GM12891 (cell line): ENCODE measurements around the gene RASSF9.

ENCODE experiments used
- DNase-seq: peaks from one replicate; pipeline ENCODE4 v3.0.0; 2011; ENCODE audit warnings: low spot score; ENCODE audit not compliant: insufficient read length
- FAIRE-seq: peaks from 2 replicates; lab custom pipeline; 2011; peaks lifted over from hg19 to GRCh38; lab: Jason Lieb, UNC
- PAX5 ChIP-seq: IDR thresholded peaks from 2 replicates; pipeline ENCODE4 v1.6.1; 2011; ENCODE audit warnings: low read length, moderate library complexity, mild to moderate bottlenecking; ENCODE audit not compliant: insufficient read depth, severe bottlenecking
- POLR2A ChIP-seq: IDR thresholded peaks from 2 replicates; pipeline ENCODE4 v1.6.1; 2011; ENCODE audit warnings: low read depth, low read length, control low read depth
- POLR2AphosphoS5 ChIP-seq: IDR thresholded peaks from 2 replicates; pipeline ENCODE4 v1.6.1; 2011; ENCODE audit warnings: low read depth, low read length, control low read depth
- POU2F2 ChIP-seq: IDR thresholded peaks from 2 replicates; pipeline ENCODE4 v1.6.1; 2011; ENCODE audit warnings: low read depth, mild to moderate bottlenecking, control low read depth, low read length, moderate library complexity
- SPI1 ChIP-seq: IDR thresholded peaks from 2 replicates; pipeline ENCODE4 v1.6.1; 2011; ENCODE audit warnings: low read depth, low read length, control low read depth
- TAF1 ChIP-seq: IDR thresholded peaks from 2 replicates; pipeline ENCODE4 v1.6.1; 2011; ENCODE audit warnings: low read depth, low read length, control low read depth

Gene RASSF9

GRCh38 chr12:85759623-85760022 lies 76.6 kb downstream of the RASSF9 start:
- no peak for FAIRE-seq
- TF ChIP-seq PAX5: no peak
- no peak for TF ChIP-seq POLR2AphosphoS5
- TF ChIP-seq POU2F2: no peak
- no peak for TF ChIP-seq SPI1
- TF ChIP-seq POLR2A: no peak
- no peak for TF ChIP-seq TAF1
- DNase-seq: no peak

- FAIRE-seq (no peak), DNase-seq (no peak)
- TF ChIP-seq POU2F2: no peak
- TF ChIP-seq POLR2A: no peak
- no peak for TF ChIP-seq SPI1
- TF ChIP-seq POLR2AphosphoS5: no peak
- no peak for TF ChIP-seq PAX5
- no peak for TF ChIP-seq TAF1
Observed at GRCh38 chr12:85759091-85759490, 77.1 kb downstream of the RASSF9 start.

- no peak for TF ChIP-seq POLR2A
- no peak for TF ChIP-seq POLR2AphosphoS5
- TF ChIP-seq TAF1: no peak
- no peak for TF ChIP-seq SPI1
- no peak for TF ChIP-seq PAX5
- no peak for TF ChIP-seq POU2F2
- DNase-seq (no peak), FAIRE-seq (no peak)
Observed at GRCh38 chr12:85755760-85756159, 80.4 kb downstream of the RASSF9 start.
